Parathyroid adenoma (tissue), 2 donors: ENCODE results near the gene HOXD11.

Experiments
- H2AFZ ChIP-seq: fragments of 300-600 bp; sonication (generic); one replicate; pipeline ENCODE4 v1.7.0; 2017; ENCODE audit warnings: antibody characterized with exemption, mild to moderate bottlenecking
- H3K27ac ChIP-seq: fragments of 300-600 bp; sonication (generic); one replicate; pipeline ENCODE4 v1.7.0; 2017
- H3K27me3 ChIP-seq: fragments of 300-600 bp; sonication (generic); one replicate; pipeline ENCODE4 v1.7.0; 2017; ENCODE audit warnings: low read length; ENCODE audit not compliant: control insufficient read depth, insufficient read depth
- H3K36me3 ChIP-seq: fragments of 300-600 bp; sonication (generic); one replicate; pipeline ENCODE4 v1.7.0; 2017; ENCODE audit warnings: low read length; ENCODE audit not compliant: control insufficient read depth, insufficient read depth
- H3K4me1 ChIP-seq: fragments of 300-600 bp; sonication (generic); one replicate; pipeline ENCODE4 v1.7.0; 2017; ENCODE audit warnings: control low read depth
- H3K4me2 ChIP-seq: fragments of 300-600 bp; sonication (generic); one replicate; pipeline ENCODE4 v1.7.0; 2017; ENCODE audit warnings: low read length
- H3K4me3 ChIP-seq: fragments of 300-600 bp; sonication (generic); one replicate; pipeline ENCODE4 v1.7.0; 2017; ENCODE audit warnings: low read depth, low read length
- H3K79me2 ChIP-seq: fragments of 300-600 bp; sonication (generic); one replicate; pipeline ENCODE4 v1.7.0; 2017; ENCODE audit warnings: control low read depth
- H3K9ac ChIP-seq: fragments of 300-600 bp; sonication (generic); one replicate; pipeline ENCODE4 v1.7.0; 2017; ENCODE audit warnings: mild to moderate bottlenecking
- H3K9me3 ChIP-seq: fragments of 300-600 bp; sonication (generic); one replicate; pipeline ENCODE4 v1.7.0; 2017; ENCODE audit warnings: low read length; ENCODE audit not compliant: control insufficient read depth
- TF ChIP-seq, protein P1 (sequence below): fragments of 300-600 bp; sonication (generic); IDR thresholded peaks from one replicate; pipeline ENCODE4 v1.7.0; 2017; ENCODE audit warnings: antibody characterized with exemption, mild to moderate bottlenecking
- donor health status: primary hyperparathyroidism.

Gene HOXD11

DNA sequence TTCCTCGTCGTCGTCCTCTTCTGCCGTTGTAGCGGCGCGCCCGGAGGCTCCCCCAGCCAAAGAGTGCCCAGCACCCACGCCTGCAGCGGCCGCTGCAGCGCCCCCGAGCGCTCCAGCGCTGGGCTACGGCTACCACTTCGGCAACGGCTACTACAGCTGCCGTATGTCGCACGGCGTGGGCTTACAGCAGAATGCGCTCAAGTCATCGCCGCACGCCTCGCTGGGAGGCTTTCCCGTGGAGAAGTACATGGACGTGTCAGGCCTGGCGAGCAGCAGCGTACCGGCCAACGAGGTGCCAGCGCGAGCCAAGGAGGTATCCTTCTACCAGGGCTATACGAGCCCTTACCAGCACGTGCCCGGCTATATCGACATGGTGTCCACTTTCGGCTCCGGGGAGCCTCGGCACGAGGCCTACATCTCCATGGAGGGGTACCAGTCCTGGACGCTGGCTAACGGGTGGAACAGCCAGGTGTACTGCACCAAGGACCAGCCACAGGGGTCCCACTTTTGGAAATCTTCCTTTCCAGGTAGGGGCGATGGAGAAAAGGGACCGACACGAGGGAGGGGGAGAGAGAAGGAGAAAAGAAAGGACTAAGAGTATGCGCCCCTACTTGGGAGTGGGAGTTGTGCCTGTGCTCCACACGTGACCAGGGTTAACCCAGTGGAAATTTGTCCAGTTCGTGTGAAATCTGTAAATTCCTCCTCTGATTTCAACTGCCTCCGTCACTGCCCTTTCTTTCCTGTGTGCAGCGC, 13.8 kb upstream of the HOXD11 start:
- Histone ChIP-seq H3K4me3 (no peak overlapping the region), H3K79me2 (no peaks in the 10 kb centered on the region), H3K27me3 (peaks cover 24% of the 10 kb centered on the region), H3K36me3 (no peaks in the 10 kb centered on the region), H3K9ac (no peak overlapping the region), H3K9me3 (no peaks in the 10 kb centered on the region), H3K27ac (no peak overlapping the region), H3K4me1 (no peaks in the 10 kb centered on the region), H2AFZ (no peak overlapping the region), H3K4me2 (no peak overlapping the region)
- TF ChIP-seq, protein P1, sequence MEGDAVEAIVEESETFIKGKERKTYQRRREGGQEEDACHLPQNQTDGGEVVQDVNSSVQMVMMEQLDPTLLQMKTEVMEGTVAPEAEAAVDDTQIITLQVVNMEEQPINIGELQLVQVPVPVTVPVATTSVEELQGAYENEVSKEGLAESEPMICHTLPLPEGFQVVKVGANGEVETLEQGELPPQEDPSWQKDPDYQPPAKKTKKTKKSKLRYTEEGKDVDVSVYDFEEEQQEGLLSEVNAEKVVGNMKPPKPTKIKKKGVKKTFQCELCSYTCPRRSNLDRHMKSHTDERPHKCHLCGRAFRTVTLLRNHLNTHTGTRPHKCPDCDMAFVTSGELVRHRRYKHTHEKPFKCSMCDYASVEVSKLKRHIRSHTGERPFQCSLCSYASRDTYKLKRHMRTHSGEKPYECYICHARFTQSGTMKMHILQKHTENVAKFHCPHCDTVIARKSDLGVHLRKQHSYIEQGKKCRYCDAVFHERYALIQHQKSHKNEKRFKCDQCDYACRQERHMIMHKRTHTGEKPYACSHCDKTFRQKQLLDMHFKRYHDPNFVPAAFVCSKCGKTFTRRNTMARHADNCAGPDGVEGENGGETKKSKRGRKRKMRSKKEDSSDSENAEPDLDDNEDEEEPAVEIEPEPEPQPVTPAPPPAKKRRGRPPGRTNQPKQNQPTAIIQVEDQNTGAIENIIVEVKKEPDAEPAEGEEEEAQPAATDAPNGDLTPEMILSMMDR = no peak

DNA sequence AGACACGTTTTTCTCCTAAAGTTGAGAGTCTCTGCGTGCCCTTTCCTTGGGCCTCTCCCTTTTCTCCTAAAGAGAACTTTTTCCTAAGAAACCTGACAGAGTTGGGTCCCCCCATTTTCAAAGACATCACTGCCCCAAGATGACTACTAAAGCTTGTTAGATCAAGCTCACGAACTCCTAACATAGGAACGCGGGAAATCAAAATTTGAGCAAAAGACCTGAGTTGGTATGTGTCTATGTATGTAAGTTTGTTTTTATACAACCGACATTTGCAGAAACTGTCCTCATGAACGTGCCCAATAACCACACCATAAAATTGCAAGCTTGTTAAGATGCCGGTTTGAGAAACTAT, 13.2 kb upstream of the HOXD11 start:
- no peak overlapping the region for H3K4me3 ChIP-seq

DNA sequence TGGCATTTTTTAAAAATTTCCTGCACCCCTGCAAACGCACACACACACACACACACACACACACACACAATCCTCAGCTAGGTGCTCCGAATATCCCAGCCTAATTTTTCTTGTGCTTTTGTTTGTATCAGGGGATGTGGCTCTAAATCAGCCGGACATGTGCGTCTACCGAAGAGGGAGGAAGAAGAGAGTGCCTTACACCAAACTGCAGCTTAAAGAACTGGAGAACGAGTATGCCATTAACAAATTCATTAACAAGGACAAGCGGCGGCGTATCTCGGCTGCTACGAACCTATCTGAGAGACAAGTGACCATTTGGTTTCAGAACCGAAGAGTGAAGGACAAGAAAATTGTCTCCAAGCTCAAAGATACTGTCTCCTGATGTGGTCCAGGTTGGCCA, 12.7 kb upstream of the HOXD11 start:
- H3K27me3 ChIP-seq = peaks cover 24% of the 10 kb centered on the region
- no peak overlapping the region for H3K27ac ChIP-seq
- H3K9me3 ChIP-seq = no peaks in the 10 kb centered on the region
- no peaks in the 10 kb centered on the region for H3K4me1 ChIP-seq
- no peak overlapping the region for H3K9ac ChIP-seq
- no peak overlapping the region for H2AFZ ChIP-seq
- H3K4me3 ChIP-seq = no peak overlapping the region
- H3K36me3 ChIP-seq = no peaks in the 10 kb centered on the region
- H3K4me2 ChIP-seq = no peak overlapping the region
- H3K79me2 ChIP-seq = no peaks in the 10 kb centered on the region
- TF ChIP-seq, protein P1 = no peak

More for the DNA sequence above, 13.2 kb upstream of the HOXD11 start:
- Histone ChIP-seq H3K4me1 (no peaks in the 10 kb centered on the region), H3K9ac (no peak overlapping the region), H3K79me2 (no peaks in the 10 kb centered on the region), H3K36me3 (no peaks in the 10 kb centered on the region), H3K27me3 (peaks cover 24% of the 10 kb centered on the region), H3K9me3 (no peaks in the 10 kb centered on the region), H3K27ac (no peak overlapping the region), H2AFZ (no peak overlapping the region), H3K4me2 (no peak overlapping the region)
- TF ChIP-seq, protein P1 = no peak

DNA sequence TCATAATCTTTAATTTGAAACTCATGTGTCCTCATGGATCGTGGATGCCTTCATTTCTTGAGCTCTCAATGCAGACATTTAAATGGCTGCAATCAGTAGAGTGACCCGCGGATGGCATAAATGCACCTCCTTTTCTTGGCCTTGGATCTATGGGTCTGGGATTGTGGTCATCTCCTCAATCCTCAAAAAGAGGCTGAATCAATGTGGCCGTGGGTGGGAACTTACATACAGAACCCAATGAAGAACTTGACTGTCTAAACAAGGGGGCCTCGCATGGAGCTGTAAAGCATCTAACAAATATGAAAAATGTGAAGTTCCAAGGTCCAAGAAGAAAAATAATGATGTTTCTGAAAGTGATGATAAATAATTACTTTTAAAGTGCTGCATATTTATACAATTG, 11.7 kb upstream of the HOXD11 start:
- Histone ChIP-seq H2AFZ (no peak overlapping the region), H3K4me1 (no peaks in the 10 kb centered on the region), H3K4me3 (no peak overlapping the region), H3K9ac (no peak overlapping the region), H3K9me3 (no peaks in the 10 kb centered on the region), H3K27me3 (peaks cover 24% of the 10 kb centered on the region), H3K27ac (no peak overlapping the region), H3K36me3 (no peaks in the 10 kb centered on the region), H3K4me2 (no peak overlapping the region), H3K79me2 (no peaks in the 10 kb centered on the region)
- TF ChIP-seq, protein P1 = no peak
